ENCODE results near the gene CD47. TPM values are rescaled to one million over a fixed set of nuclear protein-coding genes. Genes with fewer than 3 reads are reported as not detected.

Gene CD47
- polyA plus RNA-seq, 3 donors = 52.3 to 203 (median 173) TPM

GRCh38 chr3:108099244-108099643 is 8.4 kb upstream of the CD47 start:
- Histone ChIP-seq H2AFZ (ENCODE audit: insufficient read depth, low read depth, low read length, poor library complexity, severe bottlenecking) (no peak overlapping the region), H3K9me3 (replicated peaks in 1 of 2; ENCODE audit: control insufficient read depth in 1 of 2, insufficient read depth in 1 of 2, low read length in 2 of 2) (no peaks in the 10 kb centered on the region), H3K36me3 (replicated peaks in 1 of 2; ENCODE audit: control insufficient read depth in 1 of 2, insufficient read depth in 2 of 2, low read length in 2 of 2) (no peaks in the 10 kb centered on the region), H3K9ac (ENCODE audit: insufficient read depth, low read length, poor library complexity, severe bottlenecking) (no peak overlapping the region), H4K20me1 (ENCODE audit: insufficient read depth, low read length) (no peaks in the 10 kb centered on the region), H3K27ac (ENCODE audit: low read depth in 1 of 2, low read length in 2 of 2) (peak overlapping the region in 1 of 2 donors; percentile 58), H3K4me1 (ENCODE audit: control insufficient read depth in 1 of 2, insufficient read depth in 2 of 2, low read length in 2 of 2) (peaks cover 50 to 57% of the 10 kb centered on the region in 2 donors), H3K4me2 (replicated peaks; ENCODE audit: extremely low read depth, low read length, poor library complexity, severe bottlenecking) (no peak overlapping the region), H3K79me2 (ENCODE audit: insufficient read depth, low read length) (no peaks in the 10 kb centered on the region), H3K27me3 (ENCODE audit: control insufficient read depth in 2 of 2, insufficient read depth in 2 of 2, low read length in 2 of 2) (no peaks in the 10 kb centered on the region), H3K4me3 (replicated peaks in 1 of 3; ENCODE audit: low read depth in 2 of 3, low read length in 3 of 3) (peak overlapping the region in 1 of 3 experiments; percentile 46)
- Mint-ChIP-seq H3K27ac (peak overlapping the region in 5 of 7 donors; percentile 15 to 79 (median 71)), H3K36me3 (no peaks in the 10 kb centered on the region), H3K4me3 (no peak overlapping the region), H3K9me3 (peaks cover 0 to 3% (median 0%) of the 10 kb centered on the region in 7 donors), H3K27me3 (ENCODE audit: low read depth in 3 of 3) (peaks cover 1 to 3% (median 3%) of the 10 kb centered on the region in 3 donors), H3K4me1 (peaks cover 53% of the 10 kb centered on the region)
- WGBS (ENCODE audit: insufficient coverage) = no CpG with 5 or more reads among the region's 3 CpGs
- no peak for DNase-seq
- no peak for TF ChIP-seq CTCF (IDR thresholded peaks at IDR 0.05)
- intact Hi-C loops (cut with micrococcal nuclease) = loop anchor here (10.0 kb wide), 1 partner anchor 126 kb away; the partner anchor contains the start of gene IFT57 (in 2 of the 2)

GRCh38 chr3:108098003-108098370 is 7.2 kb upstream of the CD47 start:
- Histone ChIP-seq H3K79me2 (ENCODE audit: insufficient read depth, low read length) (no peaks in the 10 kb centered on the region), H3K27ac (ENCODE audit: low read depth in 1 of 2, low read length in 2 of 2) (peak overlapping the region in 1 of 2 donors; percentile 48), H3K4me1 (ENCODE audit: control insufficient read depth in 1 of 2, insufficient read depth in 2 of 2, low read length in 2 of 2) (peaks cover 50 to 56% of the 10 kb centered on the region in 2 donors), H4K20me1 (ENCODE audit: insufficient read depth, low read length) (no peaks in the 10 kb centered on the region), H2AFZ (ENCODE audit: insufficient read depth, low read depth, low read length, poor library complexity, severe bottlenecking) (no peak overlapping the region), H3K9me3 (replicated peaks in 1 of 2; ENCODE audit: control insufficient read depth in 1 of 2, insufficient read depth in 1 of 2, low read length in 2 of 2) (no peaks in the 10 kb centered on the region), H3K27me3 (ENCODE audit: control insufficient read depth in 2 of 2, insufficient read depth in 2 of 2, low read length in 2 of 2) (no peaks in the 10 kb centered on the region), H3K36me3 (replicated peaks in 1 of 2; ENCODE audit: control insufficient read depth in 1 of 2, insufficient read depth in 2 of 2, low read length in 2 of 2) (no peaks in the 10 kb centered on the region), H3K4me2 (replicated peaks; ENCODE audit: extremely low read depth, low read length, poor library complexity, severe bottlenecking) (no peak overlapping the region), H3K9ac (ENCODE audit: insufficient read depth, low read length, poor library complexity, severe bottlenecking) (no peak overlapping the region), H3K4me3 (replicated peaks in 1 of 3; ENCODE audit: low read depth in 2 of 3, low read length in 3 of 3) (no peak overlapping the region)
- H3K27ac Mint-ChIP-seq = peak overlapping the region in 4 of 7 donors; percentile 11 to 82 (median 62)
- TF ChIP-seq CTCF (IDR thresholded peaks at IDR 0.05) = no peak
- DNase-seq = peak; percentile 14 to 29 (median 28)
- intact Hi-C loops (cut with micrococcal nuclease) = loop anchor here (10.0 kb wide), 1 partner anchor 127 kb away; the partner anchor contains the start of gene IFT57 (in 2 of the 2)
- no peaks in the 10 kb centered on the region for H3K36me3 Mint-ChIP-seq
- H3K4me3 Mint-ChIP-seq = no peak overlapping the region
- peaks cover 1 to 3% (median 1%) of the 10 kb centered on the region in 3 donors for H3K27me3 Mint-ChIP-seq (ENCODE audit: low read depth in 3 of 3)
- H3K9me3 Mint-ChIP-seq = peaks cover 0 to 3% (median 0%) of the 10 kb centered on the region in 7 donors
- H3K4me1 Mint-ChIP-seq = peaks cover 53% of the 10 kb centered on the region
- no CpG with 5 or more reads among the region's 2 CpGs for WGBS (ENCODE audit: insufficient coverage)
